ENCODE data around the gene NANS. TPM values are rescaled to one million over a fixed set of nuclear protein-coding genes. Genes with fewer than 3 reads are reported as not detected.
"Not testable (repeated sequence)": the region's sequence is repeated elsewhere in the genome, so short reads cannot be mapped to it uniquely, and the experiment has no call there.

The NANS gene
- polyA plus RNA-seq, 3 donors: 37.8 to 44.7 (median 40.8) TPM

GRCh38 chr9:98128316-98128715, 71.8 kb downstream of the NANS start:
- no peak for DNase-seq (ENCODE audit: low read depth in 3 of 3, low spot score in 2 of 3)

- no peak for DNase-seq (ENCODE audit: low read depth in 3 of 3, low spot score in 2 of 3)
Measured at GRCh38 chr9:98129451-98129881, 72.9 kb downstream of the NANS start.

GRCh38 chr9:98130060-98130459, 73.5 kb downstream of the NANS start:
- DNase-seq (ENCODE audit: low read depth in 3 of 3, low spot score in 2 of 3): not testable (repeated sequence)

- no peak for DNase-seq (ENCODE audit: low read depth in 3 of 3, low spot score in 2 of 3)
Measured at GRCh38 chr9:98130576-98131228, 74.2 kb downstream of the NANS start.

GRCh38 chr9:98132158-98132557, 75.6 kb downstream of the NANS start:
- no peak for DNase-seq (ENCODE audit: low read depth in 3 of 3, low spot score in 2 of 3)

Other genes with a start within 250 kb of the NANS start
- gene FOXE1, start 203.5 kb upstream of the NANS start, polyA plus RNA-seq (ENCODE audit: insufficient read length in 3 of 3): under 1 TPM in 1 of 3 donors, not detected in 2; 0.04 TPM
- 10 to 100 TPM; 21.5 to 24.7 (median 22.6) TPM for gene TRMO, start 134.2 kb upstream of the NANS start, polyA plus RNA-seq (ENCODE audit: insufficient read length in 3 of 3)
- gene HEMGN, start 118.6 kb upstream of the NANS start, polyA plus RNA-seq (ENCODE audit: insufficient read length in 3 of 3): 1 to 10 TPM; 3.1 to 5.8 (median 3.5) TPM
- gene ANP32B, start 73.4 kb upstream of the NANS start, polyA plus RNA-seq (ENCODE audit: insufficient read length in 3 of 3): 100 to 1,000 TPM; 255 to 309 (median 268) TPM
- gene TRIM14, start 62.5 kb downstream of the NANS start, polyA plus RNA-seq (ENCODE audit: insufficient read length in 3 of 3): 1 to 10 TPM; 4.9 to 5.8 (median 5.2) TPM
- 1 to 10 TPM; 1.7 to 2.9 (median 2.1) TPM for gene CORO2A, start 135.9 kb downstream of the NANS start, polyA plus RNA-seq (ENCODE audit: insufficient read length in 3 of 3)
- 1 to 10 TPM; 3.0 to 3.6 (median 3.1) TPM for gene TBC1D2, start 198.9 kb downstream of the NANS start, polyA plus RNA-seq (ENCODE audit: insufficient read length in 3 of 3)